CD1c-positive myeloid dendritic cell (primary cell): ENCODE measurements around the gene ANKS1B.
"Not testable (repeated sequence)": the region's sequence is repeated elsewhere in the genome, so short reads cannot be mapped to it uniquely, and the experiment has no call there.

Experiments used
- DNase-seq: peaks from one replicate; pipeline ENCODE4 v3.0.0-alpha.2; 2016; ENCODE audit errors: extremely low spot score

Gene ANKS1B

GRCh38 chr12:99577125-99577524 lies 407.6 kb downstream of the ANKS1B start:
- DNase-seq = not testable (repeated sequence)

GRCh38 chr12:99573980-99574379 lies 410.8 kb downstream of the ANKS1B start:
- no peak for DNase-seq

DNA sequence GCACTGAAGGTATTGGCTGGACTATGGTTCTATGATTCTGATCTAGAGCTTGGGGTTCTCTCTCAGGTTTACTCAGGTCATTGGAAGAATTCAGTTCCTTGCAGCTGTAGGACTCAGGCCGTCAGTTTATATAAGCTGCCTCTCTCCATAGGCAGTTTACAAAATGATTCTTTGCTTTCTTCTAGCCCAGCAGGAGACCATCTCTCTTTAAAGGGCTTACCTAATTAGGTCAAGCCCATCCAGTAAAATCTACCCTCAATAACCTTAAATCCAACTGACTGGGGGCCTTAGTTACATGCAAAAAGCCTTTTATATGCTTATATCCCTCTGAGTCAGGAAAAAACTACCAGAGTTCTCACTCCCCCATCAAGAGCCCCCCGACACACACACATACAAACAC lies 417.7 kb downstream of the ANKS1B start:
- no peak for DNase-seq

- DNase-seq = no peak
Measured at GRCh38 chr12:99558109-99558508, 426.6 kb downstream of the ANKS1B start.

GRCh38 chr12:99553461-99553860 lies 431.3 kb downstream of the ANKS1B start:
- no peak for DNase-seq

- no peak for DNase-seq
Measured at GRCh38 chr12:99552022-99552421, 432.7 kb downstream of the ANKS1B start.

GRCh38 chr12:99549651-99550050 lies 435.1 kb downstream of the ANKS1B start:
- no peak for DNase-seq

- DNase-seq = no peak
Measured at GRCh38 chr12:99549196-99549595, 435.5 kb downstream of the ANKS1B start.

DNA sequence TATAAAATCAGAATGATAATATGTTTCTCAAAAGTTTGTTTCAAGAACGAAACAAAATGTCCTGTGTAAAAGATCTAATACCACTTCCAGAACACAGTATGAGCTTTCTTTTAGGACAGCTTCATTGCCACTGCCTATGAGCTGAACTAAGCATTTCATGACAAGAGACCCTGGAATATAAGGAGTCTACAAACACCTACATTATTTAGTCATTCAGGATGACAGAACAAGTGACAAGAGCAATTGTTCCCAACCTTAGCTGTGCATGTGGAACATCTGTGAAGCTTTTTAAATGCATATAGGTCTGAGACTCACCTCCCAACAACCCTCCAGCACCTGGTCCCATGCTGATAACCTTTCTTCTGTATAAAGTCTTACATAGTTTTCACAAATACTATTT lies 440.3 kb downstream of the ANKS1B start:
- no peak for DNase-seq

GRCh38 chr12:99529966-99530365 lies 454.8 kb downstream of the ANKS1B start:
- DNase-seq = no peak

DNA sequence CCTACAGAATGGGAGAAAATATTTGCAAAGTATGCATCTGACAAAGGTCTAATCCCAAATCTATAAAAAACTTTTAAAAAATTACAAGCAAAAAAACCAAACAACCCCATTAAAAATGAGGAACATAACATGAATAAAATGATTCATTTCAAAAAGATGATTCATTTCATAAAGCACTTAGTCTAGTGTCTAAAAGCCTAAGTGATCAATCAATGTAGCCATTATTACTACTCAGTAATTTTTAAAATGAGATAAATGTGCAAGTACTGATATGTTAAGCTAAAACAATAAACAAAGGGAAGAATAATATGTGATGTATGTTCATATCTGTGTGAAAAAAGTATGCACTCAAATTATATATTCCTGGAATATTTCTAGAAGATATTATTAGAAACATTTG lies 456.3 kb downstream of the ANKS1B start:
- DNase-seq = no peak

- no peak for DNase-seq
Measured at GRCh38 chr12:99523853-99524252, 460.9 kb downstream of the ANKS1B start.

- no peak for DNase-seq
Measured at GRCh38 chr12:99522456-99522855, 462.3 kb downstream of the ANKS1B start.

DNA sequence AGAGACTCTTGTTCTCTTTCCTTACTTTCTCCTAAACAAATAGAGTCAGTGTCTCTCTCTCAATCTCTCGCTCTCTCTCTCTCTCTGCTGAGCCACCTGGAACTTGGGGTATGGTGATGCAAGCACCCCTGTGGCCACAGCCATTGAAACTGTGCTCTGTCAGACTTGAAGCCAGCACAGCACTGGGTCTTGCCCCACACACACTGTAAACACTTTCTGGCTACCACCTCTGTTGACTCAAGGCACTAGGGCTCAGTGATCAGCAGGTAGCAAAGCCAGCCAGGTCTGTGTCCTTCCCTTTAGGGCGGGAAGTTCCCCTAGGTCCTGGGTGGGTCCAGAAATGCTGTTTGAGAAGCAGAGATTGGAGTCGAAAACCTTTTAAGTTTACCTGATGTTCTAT lies 463.1 kb downstream of the ANKS1B start:
- no peak for DNase-seq

- DNase-seq = no peak
Measured at GRCh38 chr12:99513066-99513465, 471.7 kb downstream of the ANKS1B start.

GRCh38 chr12:99505805-99506204 lies 478.9 kb downstream of the ANKS1B start:
- DNase-seq = no peak

GRCh38 chr12:99498756-99499155 lies 486.0 kb downstream of the ANKS1B start:
- DNase-seq = no peak

DNA sequence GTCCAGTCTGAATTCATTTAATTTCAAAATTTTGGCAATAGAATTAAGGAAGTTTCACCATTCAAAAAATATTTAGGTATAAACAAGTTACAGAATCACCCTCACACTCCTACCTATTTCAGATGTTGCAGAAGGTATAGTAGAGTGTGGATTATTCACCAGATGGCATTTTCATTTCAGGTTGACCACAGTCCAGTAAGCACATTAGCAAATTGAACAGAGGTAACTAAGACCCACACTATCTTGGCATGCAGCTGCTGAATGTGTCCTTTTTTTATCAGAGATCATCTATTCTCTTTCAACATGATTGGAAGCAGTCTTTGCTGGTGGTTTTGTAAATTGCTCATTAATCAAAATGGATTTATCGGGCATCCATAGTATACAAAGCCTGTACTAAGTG lies 488.9 kb downstream of the ANKS1B start:
- no peak for DNase-seq

GRCh38 chr12:99493197-99493596 lies 491.5 kb downstream of the ANKS1B start:
- DNase-seq = no peak

- no peak for DNase-seq
Measured at GRCh38 chr12:99486277-99486676, 498.5 kb downstream of the ANKS1B start.

- DNase-seq = no peak
Measured at GRCh38 chr12:99479149-99479548, 505.6 kb downstream of the ANKS1B start.

- DNase-seq = no peak
Measured at GRCh38 chr12:99476956-99477355, 507.8 kb downstream of the ANKS1B start.

DNA sequence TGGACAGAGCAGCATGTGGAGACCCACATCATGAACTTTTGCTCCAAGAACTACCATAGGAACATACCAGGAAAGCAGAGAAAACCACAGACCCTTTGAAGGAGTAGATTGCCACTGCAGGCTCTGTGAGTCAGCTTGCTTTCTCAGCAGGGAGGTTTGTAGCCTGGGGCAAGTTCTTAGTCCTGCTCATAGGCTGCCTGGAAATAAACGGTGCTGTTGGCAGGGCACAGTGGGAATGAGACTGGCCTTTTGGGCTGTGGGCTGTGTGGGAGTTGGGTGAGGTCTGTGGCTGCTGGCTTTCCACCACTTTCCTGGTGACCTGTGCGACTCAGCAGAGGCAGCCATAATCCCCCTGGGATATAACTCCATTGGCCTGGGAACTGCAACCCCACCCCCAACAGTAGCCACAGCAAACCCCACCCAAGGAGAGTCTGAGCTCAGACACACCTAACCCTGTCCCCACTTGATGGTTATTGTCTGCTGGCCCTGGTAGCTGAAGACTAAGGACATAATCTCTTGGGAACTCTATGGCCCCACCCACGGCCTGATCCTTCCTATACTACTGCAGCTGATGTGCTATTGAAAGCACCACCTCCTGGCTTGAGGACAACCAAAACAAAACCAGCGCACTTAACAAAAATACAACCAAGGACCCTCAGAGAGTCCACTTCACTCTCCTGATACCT lies 529.2 kb downstream of the ANKS1B start:
- DNase-seq = no peak

GRCh38 chr12:99454539-99455172 lies 530.1 kb downstream of the ANKS1B start:
- no peak for DNase-seq
